Ishikawa (cell line): ENCODE measurements around the gene ZNF280C.

Experiments
- CEBPB ChIP-seq: IDR thresholded peaks from 2 replicates; pipeline ENCODE4 v1.6.1; 2012
- CREB1 ChIP-seq: IDR thresholded peaks from 2 replicates; pipeline ENCODE4 v1.6.1; 2012; ENCODE audit warnings: low read depth
- EGR1 ChIP-seq: IDR thresholded peaks from 2 replicates; pipeline ENCODE4 v1.6.1; 2012
- EP300 ChIP-seq: IDR thresholded peaks from 2 replicates; pipeline ENCODE4 v1.6.1; 2012; ENCODE audit warnings: borderline replicate concordance
- FOXM1 ChIP-seq: IDR thresholded peaks from 2 replicates; pipeline ENCODE4 v1.6.1; 2012; ENCODE audit warnings: low read depth, borderline replicate concordance
- MAX ChIP-seq: IDR thresholded peaks from 2 replicates; pipeline ENCODE4 v1.6.1; 2012
- NFIC ChIP-seq: IDR thresholded peaks from 2 replicates; pipeline ENCODE4 v1.6.1; 2012
- RAD21 ChIP-seq: IDR thresholded peaks from 2 replicates; pipeline ENCODE4 v1.6.1; 2012; ENCODE audit warnings: low read depth
- TAF1 ChIP-seq: IDR thresholded peaks from 2 replicates; pipeline ENCODE4 v1.6.1; 2012; ENCODE audit warnings: low read depth, mild to moderate bottlenecking
- TCF12 ChIP-seq: IDR thresholded peaks from 2 replicates; pipeline ENCODE4 v1.6.1; 2012; ENCODE audit warnings: low read depth
- TEAD4 ChIP-seq: IDR thresholded peaks from 2 replicates; pipeline ENCODE4 v1.6.1; 2012
- YY1 ChIP-seq: IDR thresholded peaks from 2 replicates; pipeline ENCODE4 v1.6.1; 2012; ENCODE audit warnings: low read depth
- ZBTB7A ChIP-seq: IDR thresholded peaks from 2 replicates; pipeline ENCODE4 v1.6.1; 2012; ENCODE audit warnings: low read depth
- TF ChIP-seq, protein P1 (sequence below): IDR thresholded peaks from 2 replicates; pipeline ENCODE4 v1.6.1; 2012
- TF ChIP-seq, protein P2 (sequence below): IDR thresholded peaks from 2 replicates; pipeline ENCODE4 v1.6.1; 2012; ENCODE audit warnings: low read depth, mild to moderate bottlenecking

ZNF280C gene

GRCh38 chrX:130176354-130176776, 92.3 kb downstream of the ZNF280C start:
- TF ChIP-seq RAD21: no peak
- no peak for TF ChIP-seq FOXM1
- no peak for TF ChIP-seq ZBTB7A
- no peak for TF ChIP-seq TEAD4
- TF ChIP-seq TAF1: no peak
- no peak for TF ChIP-seq CEBPB
- TF ChIP-seq, protein P1, sequence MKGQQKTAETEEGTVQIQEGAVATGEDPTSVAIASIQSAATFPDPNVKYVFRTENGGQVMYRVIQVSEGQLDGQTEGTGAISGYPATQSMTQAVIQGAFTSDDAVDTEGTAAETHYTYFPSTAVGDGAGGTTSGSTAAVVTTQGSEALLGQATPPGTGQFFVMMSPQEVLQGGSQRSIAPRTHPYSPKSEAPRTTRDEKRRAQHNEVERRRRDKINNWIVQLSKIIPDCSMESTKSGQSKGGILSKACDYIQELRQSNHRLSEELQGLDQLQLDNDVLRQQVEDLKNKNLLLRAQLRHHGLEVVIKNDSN: no peak
- TF ChIP-seq EGR1: no peak
- TF ChIP-seq MAX: no peak
- no peak for TF ChIP-seq NFIC
- no peak for TF ChIP-seq EP300
- no peak for TF ChIP-seq YY1
- TF ChIP-seq, protein P2, sequence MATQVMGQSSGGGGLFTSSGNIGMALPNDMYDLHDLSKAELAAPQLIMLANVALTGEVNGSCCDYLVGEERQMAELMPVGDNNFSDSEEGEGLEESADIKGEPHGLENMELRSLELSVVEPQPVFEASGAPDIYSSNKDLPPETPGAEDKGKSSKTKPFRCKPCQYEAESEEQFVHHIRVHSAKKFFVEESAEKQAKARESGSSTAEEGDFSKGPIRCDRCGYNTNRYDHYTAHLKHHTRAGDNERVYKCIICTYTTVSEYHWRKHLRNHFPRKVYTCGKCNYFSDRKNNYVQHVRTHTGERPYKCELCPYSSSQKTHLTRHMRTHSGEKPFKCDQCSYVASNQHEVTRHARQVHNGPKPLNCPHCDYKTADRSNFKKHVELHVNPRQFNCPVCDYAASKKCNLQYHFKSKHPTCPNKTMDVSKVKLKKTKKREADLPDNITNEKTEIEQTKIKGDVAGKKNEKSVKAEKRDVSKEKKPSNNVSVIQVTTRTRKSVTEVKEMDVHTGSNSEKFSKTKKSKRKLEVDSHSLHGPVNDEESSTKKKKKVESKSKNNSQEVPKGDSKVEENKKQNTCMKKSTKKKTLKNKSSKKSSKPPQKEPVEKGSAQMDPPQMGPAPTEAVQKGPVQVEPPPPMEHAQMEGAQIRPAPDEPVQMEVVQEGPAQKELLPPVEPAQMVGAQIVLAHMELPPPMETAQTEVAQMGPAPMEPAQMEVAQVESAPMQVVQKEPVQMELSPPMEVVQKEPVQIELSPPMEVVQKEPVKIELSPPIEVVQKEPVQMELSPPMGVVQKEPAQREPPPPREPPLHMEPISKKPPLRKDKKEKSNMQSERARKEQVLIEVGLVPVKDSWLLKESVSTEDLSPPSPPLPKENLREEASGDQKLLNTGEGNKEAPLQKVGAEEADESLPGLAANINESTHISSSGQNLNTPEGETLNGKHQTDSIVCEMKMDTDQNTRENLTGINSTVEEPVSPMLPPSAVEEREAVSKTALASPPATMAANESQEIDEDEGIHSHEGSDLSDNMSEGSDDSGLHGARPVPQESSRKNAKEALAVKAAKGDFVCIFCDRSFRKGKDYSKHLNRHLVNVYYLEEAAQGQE: no peak
- no peak for TF ChIP-seq CREB1
- no peak for TF ChIP-seq TCF12

GRCh38 chrX:130174937-130175336, 93.8 kb downstream of the ZNF280C start:
- TF ChIP-seq, protein P2: no peak
- no peak for TF ChIP-seq MAX
- TF ChIP-seq FOXM1: no peak
- TF ChIP-seq EGR1: no peak
- no peak for TF ChIP-seq RAD21

- TF ChIP-seq, protein P1: no peak
- TF ChIP-seq EP300 (no peak), CREB1 (no peak), RAD21 (no peak), TEAD4 (no peak), TAF1 (no peak), YY1 (no peak), TCF12 (no peak), MAX (no peak), EGR1 (no peak), ZBTB7A (no peak), FOXM1 (no peak), NFIC (no peak), CEBPB (no peak)
- TF ChIP-seq, protein P2: no peak
Measured at GRCh38 chrX:130174045-130174704, 94.5 kb downstream of the ZNF280C start.

GRCh38 chrX:130173190-130173895, 95.4 kb downstream of the ZNF280C start:
- no peak for TF ChIP-seq TEAD4
- no peak for TF ChIP-seq MAX
- TF ChIP-seq EP300: no peak
- TF ChIP-seq NFIC: no peak
- no peak for TF ChIP-seq YY1
- TF ChIP-seq CREB1: no peak
- TF ChIP-seq, protein P2: no peak
- TF ChIP-seq TCF12: no peak
